Colon (tissue), 2 donors: ENCODE measurements around the gene CCDC85B.
"Not testable (repeated sequence)": the region's sequence is repeated elsewhere in the genome, so short reads cannot be mapped to it uniquely, and the experiment has no call there.

Experiments used
- FAIRE-seq: peaks from 2 replicates; lab custom pipeline; 2012; peaks lifted over from hg19 to GRCh38; lab: Jason Lieb, UNC
- donor health status: control.
- donor health status: control.

CCDC85B gene

DNA sequence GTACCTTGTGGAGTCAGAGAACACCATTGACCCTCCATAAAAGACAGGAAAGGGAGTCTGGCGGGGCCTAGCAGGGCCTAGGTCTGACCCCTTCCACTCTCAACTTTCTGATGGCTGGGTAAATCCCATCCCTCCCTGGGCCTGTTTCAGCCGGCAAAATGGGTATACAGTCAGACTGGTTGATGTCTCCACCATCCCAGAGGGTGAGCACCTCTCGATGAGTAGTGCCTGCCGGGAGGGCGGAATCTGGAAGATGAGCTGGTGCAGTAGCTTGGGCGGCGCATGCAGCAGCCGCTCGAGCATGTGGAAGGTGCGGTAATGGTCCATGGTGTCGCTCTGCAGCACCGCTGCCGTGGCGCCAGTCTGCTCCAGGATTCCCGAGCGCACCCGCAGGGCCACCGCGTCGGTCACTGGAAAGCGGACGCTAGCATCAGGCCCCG, 2.7 kb upstream of the CCDC85B start:
- FAIRE-seq, result no peak

DNA sequence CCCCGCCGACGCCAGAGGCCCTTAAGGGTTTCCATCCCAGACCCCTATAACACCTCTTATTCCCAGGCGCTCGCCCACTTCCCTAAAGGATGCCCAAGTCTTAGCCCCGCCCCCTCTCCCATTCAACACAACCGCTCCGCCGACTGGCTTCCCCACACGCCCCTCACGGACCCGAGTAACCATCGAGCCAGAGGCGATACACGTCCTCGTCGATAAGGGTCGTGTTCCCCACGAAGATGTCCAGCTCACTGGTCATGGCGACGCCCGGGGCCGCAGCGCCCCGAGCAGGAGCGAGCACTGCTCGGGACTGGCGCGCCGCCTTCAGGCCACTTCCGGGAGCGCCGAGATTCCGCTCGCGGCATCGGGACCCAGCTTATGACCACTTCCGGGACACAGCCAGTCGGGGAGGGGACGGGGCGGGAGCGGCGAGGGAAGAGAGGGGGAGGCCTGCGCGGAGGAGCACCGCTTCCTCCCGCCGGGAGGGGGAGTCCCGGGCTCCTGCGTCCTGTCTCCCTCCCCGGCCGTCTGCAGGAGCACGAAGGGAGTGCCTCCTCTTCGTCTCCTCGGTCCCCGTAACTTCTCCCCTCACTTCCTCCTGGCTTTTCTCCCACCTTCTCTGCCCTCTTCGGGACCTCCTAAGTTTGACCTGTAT, 2.2 kb upstream of the CCDC85B start, which contains the start of gene FIBP:
Gene FIBP (minus strand): TSS at position 309 of the 652 bp plus-strand sequence. CDS start 53 bp downstream, at position 256.
- no peak for FAIRE-seq

DNA sequence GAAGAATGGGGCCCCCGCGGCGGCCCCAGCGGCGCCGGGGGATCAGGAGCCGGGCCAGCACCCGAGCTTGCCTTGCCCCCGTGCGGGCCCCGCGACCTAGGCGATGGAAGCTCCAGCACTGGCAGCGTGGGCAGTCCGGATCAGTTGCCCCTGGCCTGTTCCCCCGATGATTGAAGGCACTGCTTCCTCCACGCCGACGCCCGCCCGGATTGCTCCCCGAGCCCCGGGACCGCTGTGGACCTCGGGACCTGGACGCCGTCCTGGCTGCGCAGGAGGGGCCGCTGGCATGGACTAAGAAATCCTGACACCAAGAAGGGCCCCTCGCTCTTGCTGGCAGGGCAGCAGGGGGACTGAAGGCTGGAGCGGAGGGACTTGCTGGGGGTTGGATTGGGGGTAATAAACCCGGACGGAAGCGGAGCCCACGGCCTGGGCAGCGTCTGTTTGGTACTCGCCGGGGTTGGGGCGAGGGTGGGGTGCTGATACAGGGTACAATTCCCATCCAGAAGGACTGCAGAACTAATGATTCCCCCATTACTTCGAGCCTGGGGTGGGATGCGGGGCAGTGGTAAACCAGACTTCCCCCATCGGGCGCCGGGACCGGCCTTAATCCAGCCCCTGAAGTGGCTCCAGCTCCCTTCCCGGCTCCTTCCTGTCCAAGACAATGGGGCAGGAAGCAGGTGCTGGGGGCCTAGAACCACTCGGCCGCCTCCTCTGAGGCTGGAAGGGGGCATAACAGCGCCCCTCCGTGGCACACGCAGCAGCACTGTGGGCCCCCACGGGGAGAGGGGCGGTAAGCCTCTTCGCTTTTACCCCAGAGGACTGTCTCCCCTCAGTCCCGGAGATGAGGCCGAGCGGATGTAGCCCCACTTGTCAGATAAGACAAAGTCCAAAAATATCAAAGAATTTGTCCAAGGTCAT, 1.0 kb downstream of the CCDC85B start:
- no peak for FAIRE-seq

DNA sequence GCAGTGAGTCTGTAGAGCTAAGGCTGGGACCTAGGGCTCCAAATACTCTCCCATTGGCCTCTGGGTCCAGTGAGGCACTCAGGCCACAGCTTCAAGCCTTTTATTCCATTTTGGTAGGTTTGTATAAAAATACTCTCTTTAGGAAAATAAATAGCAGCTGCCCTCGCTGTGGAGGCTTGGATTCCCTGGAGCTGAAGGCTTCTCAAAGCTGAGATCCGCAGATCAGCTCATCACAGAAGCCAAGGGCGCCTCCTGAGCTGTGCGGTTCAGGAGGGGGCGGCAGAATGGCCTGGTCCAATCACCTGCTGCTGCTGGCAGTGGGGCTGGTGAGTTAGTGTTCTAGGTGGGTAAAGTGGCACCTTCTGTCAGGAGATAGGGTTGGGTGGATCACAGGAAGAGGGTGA, 1.7 kb downstream of the CCDC85B start:
- FAIRE-seq, result not testable (repeated sequence)

DNA sequence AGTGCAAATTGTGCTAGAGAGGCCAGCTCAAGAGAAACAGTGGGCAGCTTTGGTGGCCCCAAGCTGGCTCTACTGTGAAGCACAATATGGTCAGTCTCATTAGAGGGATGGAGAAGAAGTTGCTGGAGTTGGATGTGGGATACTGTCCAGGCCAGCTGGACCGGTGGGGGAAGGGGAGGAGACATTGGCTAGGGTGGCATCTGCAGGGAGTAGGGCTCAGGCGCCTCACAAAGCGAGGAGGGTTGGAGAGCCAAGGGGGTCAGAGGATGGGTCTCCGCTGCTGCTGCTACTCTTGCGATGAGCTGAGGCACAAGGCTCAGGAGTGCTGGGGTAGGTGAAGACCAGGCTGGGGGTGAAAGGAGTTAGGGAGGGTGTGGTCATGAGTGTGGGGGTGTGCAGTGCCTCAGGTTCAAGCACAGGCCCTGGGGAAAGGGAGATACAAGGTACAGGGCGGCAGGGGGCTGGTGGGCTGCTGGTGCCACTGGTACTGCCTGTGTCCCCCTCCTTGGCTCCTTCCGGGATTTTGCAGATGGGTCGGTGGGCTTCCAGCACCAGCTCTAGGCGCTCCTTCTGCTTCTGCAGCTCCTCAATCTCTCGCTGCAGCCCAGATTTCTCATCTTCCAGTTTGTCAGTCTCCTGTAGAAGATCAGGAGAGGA, 2.3 kb downstream of the CCDC85B start:
- FAIRE-seq, result no peak

DNA sequence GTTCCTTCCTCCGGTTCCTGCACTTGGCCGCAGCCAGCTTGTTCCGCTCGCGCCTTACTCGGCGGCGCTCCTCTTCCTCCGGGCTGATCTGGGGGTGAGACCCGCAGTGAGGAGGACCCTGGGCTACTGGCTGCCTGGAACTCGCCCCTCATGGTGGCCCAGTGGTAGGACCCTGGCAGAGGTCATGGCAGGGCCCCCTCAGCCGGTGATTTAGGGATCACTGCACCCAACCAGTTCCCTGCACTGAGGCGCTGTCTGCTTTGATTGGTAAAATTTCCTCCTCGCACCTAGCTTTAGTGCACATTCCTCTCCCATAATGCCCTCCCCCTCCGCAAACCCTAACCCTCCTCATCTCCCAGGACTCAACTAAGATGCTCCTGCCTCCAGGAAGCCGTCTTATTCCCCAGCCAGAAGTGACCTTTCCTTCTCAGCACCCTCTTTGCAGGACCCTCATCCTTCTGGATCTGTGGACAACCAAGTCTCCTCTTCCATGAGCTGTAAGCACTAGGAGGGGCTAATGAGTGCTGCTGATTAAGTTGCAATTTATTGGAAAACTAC, 3.6 kb downstream of the CCDC85B start:
- FAIRE-seq, result no peak

DNA sequence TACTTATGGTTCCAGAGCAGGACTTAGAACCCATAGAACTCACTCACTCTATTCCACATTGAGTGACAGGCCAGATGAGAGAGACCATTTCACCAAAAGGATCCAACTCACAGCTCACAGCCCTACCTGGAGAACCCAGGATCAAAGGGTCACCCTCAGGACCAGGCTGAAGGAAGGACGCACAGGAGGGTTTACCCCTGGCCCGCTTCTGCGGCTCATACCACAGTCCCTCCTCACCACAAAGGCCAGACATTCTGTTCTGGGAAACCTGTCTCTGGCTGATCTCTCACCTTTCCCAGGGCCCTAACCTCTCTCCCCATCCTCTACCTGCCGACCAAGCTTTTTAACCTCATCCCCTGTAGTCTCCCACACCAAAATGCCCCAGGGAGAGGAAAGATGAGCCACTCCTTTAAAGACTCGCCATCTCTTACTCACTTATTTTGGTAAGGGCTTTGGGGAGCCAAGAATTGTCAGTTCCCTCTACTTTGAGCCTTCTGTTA, 5.1 kb downstream of the CCDC85B start:
- FAIRE-seq, result no peak

DNA sequence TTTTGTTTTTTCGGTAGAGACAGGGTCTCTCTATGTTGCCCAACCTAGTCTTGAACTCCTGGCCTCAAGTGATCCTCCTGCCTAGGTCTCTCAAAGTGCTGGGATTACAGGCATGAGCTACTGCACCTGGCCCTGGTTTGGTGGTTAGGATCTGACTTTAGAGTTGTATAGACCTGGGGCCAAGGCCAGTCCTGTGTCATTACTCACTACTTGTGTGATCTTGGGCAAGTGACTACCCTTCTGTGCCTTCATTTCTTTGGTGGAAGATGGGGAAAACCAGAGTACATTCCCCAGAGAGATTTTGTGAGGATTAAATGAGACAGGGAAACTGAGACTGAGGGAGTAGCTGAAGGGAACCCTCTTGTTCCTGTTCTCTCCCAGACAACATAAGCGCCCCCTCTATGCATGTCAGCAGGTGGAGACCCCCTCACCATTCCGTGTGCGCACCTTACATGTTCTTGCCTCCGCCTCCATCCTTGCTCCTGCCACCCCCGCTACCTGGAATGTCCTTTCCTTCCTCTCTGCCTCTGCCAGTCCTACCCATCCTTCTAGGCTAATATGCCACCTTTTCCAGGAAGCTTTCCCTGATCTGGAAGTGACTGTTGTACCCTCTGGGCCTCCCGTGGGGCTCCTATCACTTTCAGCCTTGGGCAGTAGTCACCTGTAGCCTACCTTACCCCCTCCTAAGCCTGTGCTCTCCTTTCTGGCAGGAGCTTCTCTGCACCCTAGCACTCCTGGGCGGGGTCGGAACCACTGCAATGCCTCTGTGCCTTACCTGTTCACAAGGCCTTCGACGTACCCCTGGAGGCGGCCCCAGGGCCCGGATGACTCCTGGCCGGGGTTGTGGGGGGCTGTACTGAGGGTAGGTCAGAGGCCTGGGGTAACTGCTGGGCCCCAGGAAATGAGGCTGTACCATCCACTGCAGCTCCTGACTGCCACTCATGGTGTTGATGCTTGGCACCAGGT, 5.8 kb downstream of the CCDC85B start:
- no peak for FAIRE-seq

DNA sequence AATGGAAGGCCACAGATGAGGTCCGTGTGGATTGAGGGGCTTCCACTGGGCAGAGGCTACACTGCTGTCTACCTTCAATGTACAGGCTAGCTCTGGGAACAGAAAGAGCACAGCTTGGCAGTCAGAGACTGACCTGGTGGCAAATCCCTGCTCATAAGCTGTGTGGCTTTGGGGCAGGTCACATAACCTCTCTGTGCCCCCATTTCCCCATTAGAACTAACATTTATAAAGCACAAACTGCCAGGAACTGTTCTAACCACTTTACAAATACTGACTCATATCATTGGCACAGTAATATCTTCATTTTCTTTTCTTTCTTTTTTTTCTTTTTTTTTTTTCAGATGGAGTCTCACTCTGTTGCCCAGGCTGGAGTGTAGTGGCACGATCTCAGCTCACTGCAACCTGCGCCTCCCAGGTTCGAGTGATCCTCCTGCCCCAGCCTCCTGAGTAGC, 6.6 kb downstream of the CCDC85B start:
- no peak for FAIRE-seq

DNA sequence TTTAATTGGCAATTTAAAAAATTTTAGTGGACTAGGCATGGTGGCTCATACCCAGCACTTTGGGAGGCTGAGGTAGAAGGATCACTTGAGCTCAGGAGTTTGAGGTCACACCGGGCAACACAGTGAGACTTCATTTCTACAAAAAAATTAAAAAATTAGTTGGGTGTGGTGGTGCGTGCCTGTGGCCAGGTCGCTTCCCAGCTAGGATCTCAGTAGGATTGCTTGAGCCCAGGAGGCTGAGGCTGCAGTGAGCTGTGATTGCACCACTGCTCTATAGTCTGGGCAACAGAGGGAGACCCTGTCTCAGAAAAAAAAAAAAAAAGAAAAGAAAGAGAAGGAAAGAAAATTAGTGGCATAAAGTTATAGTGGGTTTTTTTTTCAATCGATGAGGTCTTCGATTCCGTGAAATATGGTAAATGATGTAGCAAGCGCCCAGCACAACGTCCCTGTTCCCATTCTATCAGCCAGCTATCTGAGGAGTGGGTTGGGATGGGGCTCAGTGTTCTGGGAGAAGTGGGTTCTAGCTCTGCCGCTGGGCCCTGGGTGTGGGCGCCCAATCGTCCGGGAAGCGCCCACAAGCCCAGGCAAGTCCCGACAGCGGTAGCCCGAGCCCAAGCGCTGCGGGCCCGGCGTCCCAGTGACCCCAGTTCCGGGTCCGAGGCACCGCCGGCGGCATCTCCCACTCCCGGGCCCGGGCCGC, 8.3 kb downstream of the CCDC85B start:
- FAIRE-seq, result no peak

DNA sequence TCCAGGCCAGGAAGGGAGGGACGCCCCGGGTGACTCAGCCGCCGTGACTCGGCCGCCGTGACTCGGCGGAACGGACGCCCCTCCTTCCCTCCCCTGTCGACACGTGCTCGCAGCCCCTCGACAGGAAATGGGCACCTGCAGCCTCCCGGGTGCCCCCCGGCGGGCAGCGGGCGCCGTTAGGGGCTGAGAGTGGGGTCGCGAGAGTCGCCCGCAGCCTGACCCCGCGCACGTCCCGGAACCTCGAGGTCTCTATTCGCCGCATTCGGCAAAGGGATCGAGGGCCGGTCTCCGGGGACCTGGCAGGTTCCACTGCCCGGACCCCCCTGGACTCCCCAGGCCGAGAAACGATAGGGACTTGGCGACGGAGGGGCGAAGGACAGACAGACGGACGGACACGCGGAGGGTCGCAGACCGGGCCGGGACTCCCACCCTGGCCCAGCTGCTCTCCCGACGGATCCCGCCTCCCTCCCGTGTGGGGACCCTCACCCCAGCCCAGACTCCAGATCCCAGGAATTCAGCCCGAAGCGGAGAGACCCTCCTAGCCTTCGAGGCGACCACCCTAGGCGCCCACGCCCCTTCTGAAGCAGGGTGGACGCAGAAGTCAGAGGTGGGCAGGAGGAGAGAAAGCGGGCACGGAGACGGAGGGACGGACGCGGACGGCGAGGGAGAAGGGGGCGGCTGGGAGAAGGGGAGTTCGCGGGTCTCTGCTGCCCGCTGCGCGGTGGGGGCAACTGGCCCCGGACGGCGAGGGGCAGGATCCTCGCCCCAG, 9.1 kb downstream of the CCDC85B start:
- no peak for FAIRE-seq

DNA sequence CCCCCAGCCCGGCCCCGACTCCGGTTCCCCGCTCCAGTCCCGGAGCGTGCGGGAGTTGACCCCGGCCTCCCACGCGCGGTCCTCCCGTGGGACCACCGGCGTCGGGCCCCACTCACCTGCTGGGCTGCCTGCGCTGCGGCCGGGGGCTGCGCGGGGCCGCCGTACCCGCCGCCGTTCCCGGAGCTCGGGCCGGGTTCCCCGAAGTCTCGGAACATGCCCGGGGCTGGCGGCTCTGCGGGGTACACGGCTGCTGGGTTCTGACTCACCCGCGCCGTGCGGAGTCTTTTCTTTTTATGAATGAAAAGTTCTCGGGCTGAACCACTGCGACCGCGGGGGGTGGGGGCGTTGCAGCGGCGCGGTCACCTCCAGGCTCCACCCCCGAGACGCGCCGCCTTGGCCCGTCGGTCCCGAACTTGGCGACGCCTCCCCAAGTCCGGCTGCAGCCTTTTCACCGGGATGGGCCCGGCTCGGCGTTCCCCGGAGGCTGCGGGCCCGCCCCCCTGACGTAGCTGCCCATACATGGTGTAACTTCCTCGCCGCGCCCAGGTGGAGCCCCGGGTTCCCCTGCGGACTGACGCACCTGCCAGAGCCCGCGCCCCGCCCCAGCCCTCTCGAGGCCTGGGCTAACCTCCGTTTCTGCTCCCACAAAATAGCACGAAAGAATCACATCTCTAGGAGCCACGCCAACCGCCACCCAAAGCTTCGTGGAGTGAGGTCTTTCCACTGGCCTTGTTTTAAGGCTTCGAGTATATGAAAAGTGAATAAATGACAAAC, 9.8 kb downstream of the CCDC85B start, which contains the start of gene FOSL1:
Gene FOSL1 (minus strand): TSS at position 264 of the 774 bp plus-strand sequence. CDS start 49 bp downstream, at position 215.
- no peak for FAIRE-seq

DNA sequence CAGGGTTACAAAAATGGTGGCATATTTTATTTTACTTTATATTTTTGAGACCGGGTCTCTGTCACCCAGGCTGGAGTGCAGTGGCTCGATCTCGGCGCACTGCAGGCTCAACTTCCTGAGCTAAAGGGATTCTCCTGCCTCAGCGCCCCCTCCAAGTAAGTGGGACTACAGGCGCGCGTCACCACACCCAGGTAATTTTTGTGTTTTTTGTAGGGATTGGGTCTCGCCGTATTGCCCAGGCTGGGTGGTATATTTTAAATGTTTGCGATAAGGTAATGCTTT, 10.4 kb downstream of the CCDC85B start:
- FAIRE-seq, result no peak

DNA sequence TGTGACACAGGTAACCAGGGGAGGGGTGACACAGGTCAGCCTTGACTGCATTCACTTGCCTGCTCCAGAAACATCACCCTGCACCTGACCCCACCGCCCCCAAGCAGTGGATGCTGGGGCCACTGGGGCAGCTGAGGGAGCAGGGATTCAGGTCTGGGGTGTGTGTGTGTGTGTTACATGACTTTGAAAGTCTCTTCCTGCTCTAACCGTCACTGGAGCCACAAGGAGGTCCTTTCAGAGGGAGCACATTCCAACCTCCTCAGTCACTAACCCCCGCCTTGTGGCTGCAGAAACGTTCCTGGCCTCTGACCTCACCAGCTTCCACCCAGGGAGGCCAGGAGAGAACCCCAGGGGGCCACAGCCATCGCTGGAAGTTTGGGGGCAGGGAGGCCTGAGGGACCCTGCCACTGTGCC, 12.6 kb downstream of the CCDC85B start:
- FAIRE-seq, result no peak

DNA sequence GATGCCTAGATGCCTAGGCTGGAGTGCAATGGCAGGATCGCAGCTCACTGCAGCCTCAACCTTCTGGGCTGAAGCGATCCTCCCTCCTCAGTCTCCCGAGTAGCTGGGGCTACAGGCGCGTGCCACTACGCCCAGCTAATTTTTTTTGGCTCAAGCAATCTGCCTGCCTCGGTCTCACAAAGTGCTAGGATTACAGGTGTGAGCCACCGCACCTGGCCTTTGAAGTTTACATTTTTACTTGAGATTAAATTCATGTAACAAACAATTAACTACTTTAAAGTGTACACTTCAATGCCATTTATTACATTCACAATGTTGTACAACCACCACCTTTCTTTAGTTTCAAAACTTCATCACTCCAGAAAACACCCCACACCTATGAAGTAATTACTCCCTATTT, 13.2 kb downstream of the CCDC85B start:
- no peak for FAIRE-seq

DNA sequence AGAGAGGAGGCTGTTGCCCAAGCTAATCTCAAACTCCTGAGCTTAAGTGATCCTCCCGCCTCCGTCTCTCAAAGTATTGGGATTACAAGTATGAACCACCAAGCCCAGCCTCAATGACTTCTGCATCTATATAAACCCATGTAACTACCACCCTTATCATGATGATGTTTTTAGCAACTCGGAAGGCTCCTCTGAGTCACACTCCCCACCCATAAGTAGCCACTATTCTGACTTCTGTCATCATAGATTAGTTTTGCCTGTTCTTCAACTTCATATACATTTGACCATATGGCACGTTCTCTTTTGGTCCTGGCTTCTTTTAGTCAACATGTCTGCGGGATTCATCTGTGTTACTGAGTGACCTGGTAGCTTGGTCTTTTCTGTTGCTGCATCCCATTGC, 16.1 kb downstream of the CCDC85B start:
- FAIRE-seq, result no peak

DNA sequence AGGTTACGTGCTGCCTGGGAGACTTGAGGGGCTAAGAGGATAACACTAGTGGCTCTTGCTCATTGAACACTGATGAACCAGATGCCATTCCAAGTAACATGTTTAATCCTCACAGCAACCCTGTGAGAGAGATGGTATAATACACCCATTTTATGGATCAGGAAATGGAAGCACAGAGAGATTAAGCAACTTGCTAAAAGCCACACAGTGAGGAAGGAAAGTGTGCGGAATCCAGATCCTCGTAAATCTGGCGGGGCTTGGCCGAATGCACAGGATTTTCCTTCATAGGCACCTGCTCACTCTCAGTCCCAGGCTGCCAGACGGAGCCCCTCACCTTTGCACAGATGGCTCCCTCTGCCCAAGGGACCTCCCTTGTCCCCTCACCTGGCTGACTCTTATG, 17.4 kb downstream of the CCDC85B start:
- FAIRE-seq, result no peak

DNA sequence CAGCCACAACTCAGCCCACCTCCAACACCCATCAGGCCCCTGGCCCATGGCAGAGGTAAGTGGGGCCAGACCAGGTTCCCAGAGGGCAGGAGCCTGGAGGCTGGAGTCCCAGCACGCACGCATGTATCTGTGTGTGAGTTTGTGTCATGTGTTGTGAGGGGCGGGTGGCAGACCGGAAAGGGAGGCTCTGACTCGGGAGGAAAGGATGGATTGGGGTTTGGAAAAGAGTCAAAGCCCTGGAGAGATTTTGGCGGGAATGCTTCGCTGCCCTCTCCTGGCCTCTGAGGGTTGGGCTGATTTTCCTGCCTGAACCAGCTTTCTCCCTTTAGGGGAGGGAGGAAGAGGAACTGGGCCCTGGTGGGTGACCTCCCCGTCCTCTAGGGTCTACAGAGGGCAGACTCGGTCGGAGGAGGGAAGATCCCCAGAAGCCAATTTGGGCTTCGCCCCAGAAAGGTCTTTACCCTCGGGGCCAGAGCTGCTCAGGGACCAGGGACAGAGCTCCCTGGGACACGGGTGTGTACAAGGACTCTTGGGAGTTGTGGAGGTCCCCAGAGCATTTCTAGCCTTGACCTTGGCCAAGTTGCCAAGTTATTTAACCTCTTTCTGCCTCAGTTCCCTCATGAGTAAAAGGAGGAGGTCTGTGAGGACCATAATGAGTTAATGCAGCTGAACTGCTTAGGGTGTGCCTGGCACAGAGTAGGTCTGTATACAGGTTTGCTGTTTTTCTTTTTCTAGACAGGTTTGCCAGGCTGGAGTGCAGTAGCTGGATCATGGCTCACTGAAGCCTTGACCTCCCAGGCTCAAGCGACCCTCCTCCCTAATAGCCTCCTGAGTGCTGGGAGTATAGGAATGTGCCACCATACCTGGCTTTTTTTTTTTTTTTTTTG, 21.5 kb downstream of the CCDC85B start:
- FAIRE-seq, result no peak
